Measurements from ENCODE around the gene MAPK8IP2. TPM values are rescaled to one million over a fixed set of nuclear protein-coding genes. Genes with fewer than 3 reads are reported as not detected.
A peak's percentile ranks its signal among the peaks of the same experiment; 100 is the strongest.

MAPK8IP2 gene
- total and polyA plus RNA-seq, 10 of the 15 experiments (the other 5 are each of a cell fraction or from before 2014, with no cell fraction given): 0.01 to 0.13 (median 0.06) TPM; not detected in 4

DNA sequence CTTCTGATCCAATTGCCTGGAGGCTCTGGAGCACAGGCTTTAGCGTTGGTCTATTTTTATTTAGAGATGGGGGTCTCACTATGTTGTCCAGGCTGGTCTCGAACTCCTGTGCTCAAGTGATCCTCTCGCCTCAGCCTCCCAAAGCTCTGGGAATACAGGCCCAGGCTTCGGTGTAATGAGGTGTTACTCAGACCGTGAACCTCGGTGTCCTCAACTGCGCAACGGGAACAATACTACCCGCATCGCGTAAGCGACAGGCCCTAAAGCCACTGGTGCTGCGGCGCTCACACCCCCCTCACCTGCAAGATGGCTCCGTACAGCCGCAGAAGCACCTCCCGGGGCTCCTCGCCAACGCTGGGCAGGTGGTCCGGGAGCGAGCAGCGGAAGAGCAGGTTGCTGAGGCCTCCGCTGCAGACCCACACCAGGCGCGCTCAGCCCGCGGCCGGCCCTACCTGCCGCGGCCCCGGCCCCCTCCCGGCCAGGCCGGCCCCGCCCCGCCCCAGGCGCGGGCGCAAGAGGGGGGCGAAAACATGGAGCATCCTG is 18.6 kb upstream of the MAPK8IP2 start (continued):
- TF ChIP-seq ZNF217 (IDR thresholded peaks at IDR 0.05): no peak
- TF ChIP-seq YY1 (IDR thresholded peaks at IDR 0.05; ENCODE audit: low read depth, low read length): peak; percentile 33; the same call in 1 of the 2 replicates
- no peak for TF ChIP-seq SMAD1 (IDR thresholded peaks at IDR 0.05; ENCODE audit: low read depth, partially characterized antibody)
- TF ChIP-seq POLR2A (IDR thresholded peaks at IDR 0.05; ENCODE audit: low read depth, low read length): no peak
- TF ChIP-seq POLR2AphosphoS2 (IDR thresholded peaks at IDR 0.05; ENCODE audit: low read depth, low read length): no peak
- no peak for TF ChIP-seq TCF12 (IDR thresholded peaks at IDR 0.05; ENCODE audit: low read depth, low read length)
- no peak for TF ChIP-seq TCF3 (IDR thresholded peaks at IDR 0.05; ENCODE audit: borderline replicate concordance, insufficient read depth, low read depth, low read length)
- TF ChIP-seq, protein P1, sequence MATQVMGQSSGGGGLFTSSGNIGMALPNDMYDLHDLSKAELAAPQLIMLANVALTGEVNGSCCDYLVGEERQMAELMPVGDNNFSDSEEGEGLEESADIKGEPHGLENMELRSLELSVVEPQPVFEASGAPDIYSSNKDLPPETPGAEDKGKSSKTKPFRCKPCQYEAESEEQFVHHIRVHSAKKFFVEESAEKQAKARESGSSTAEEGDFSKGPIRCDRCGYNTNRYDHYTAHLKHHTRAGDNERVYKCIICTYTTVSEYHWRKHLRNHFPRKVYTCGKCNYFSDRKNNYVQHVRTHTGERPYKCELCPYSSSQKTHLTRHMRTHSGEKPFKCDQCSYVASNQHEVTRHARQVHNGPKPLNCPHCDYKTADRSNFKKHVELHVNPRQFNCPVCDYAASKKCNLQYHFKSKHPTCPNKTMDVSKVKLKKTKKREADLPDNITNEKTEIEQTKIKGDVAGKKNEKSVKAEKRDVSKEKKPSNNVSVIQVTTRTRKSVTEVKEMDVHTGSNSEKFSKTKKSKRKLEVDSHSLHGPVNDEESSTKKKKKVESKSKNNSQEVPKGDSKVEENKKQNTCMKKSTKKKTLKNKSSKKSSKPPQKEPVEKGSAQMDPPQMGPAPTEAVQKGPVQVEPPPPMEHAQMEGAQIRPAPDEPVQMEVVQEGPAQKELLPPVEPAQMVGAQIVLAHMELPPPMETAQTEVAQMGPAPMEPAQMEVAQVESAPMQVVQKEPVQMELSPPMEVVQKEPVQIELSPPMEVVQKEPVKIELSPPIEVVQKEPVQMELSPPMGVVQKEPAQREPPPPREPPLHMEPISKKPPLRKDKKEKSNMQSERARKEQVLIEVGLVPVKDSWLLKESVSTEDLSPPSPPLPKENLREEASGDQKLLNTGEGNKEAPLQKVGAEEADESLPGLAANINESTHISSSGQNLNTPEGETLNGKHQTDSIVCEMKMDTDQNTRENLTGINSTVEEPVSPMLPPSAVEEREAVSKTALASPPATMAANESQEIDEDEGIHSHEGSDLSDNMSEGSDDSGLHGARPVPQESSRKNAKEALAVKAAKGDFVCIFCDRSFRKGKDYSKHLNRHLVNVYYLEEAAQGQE (IDR thresholded peaks at IDR 0.05; ENCODE audit: low read depth, low read length): no peak
- no peak for TF ChIP-seq HDGF (IDR thresholded peaks at IDR 0.05)
